IPS-18a (cell line): Measurements from ENCODE around the gene SHISA9.

ENCODE experiments used
- H3K27ac ChIP-seq: one replicate; pipeline ENCODE4 v1.5.1; 2013; ENCODE audit warnings: low read length
- H3K27me3 ChIP-seq: one replicate; pipeline ENCODE4 v1.6.1; 2013; ENCODE audit warnings: mild to moderate bottlenecking, low read length; ENCODE audit not compliant: control insufficient read depth, insufficient read depth
- H3K36me3 ChIP-seq: one replicate; pipeline ENCODE4 v1.6.1; 2013; ENCODE audit warnings: low read depth, low read length; ENCODE audit not compliant: control insufficient read depth
- H3K4me1 ChIP-seq: one replicate; pipeline ENCODE4 v1.6.1; 2013; ENCODE audit warnings: low read depth, low read length; ENCODE audit not compliant: control insufficient read depth
- H3K4me3 ChIP-seq: one replicate; pipeline ENCODE4 v1.5.1; 2013; ENCODE audit warnings: low read length
- H3K9ac ChIP-seq: one replicate; pipeline ENCODE4 v1.6.1; 2013; ENCODE audit warnings: mild to moderate bottlenecking, low read length, moderate library complexity
- H3K9me3 ChIP-seq: one replicate; pipeline ENCODE4 v1.6.1; 2013; ENCODE audit warnings: low read depth, low read length; ENCODE audit not compliant: control insufficient read depth

SHISA9 gene

DNA sequence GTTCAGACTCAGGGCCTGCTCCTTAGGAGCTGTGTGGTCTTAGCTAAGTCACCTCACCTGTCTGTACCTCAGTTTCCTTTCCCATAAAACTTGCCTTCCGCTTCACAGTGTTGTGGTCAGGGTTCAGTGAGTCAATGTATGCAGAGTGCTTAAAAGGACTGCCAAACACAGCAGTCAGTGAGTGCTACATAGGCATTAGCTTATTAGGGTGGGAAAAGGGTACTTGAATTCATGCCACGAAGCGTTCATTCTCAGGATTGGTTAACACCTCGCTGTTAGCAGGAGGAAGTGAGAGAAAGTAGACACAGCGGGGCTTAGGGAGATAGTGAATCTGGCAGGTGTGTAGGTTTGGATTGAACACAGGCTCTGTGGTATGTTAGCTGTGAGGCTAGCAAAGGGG is 155.2 kb downstream of the SHISA9 start:
- H3K9me3 ChIP-seq, result no peaks in the 10 kb centered on the region
- no peaks in the 10 kb centered on the region for H3K27me3 ChIP-seq
- no peaks in the 10 kb centered on the region for H3K36me3 ChIP-seq
- no peak overlapping the region for H3K4me3 ChIP-seq
- H3K9ac ChIP-seq, result no peak overlapping the region
- H3K4me1 ChIP-seq, result no peaks in the 10 kb centered on the region
- H3K27ac ChIP-seq, result no peak overlapping the region

- H3K4me3 ChIP-seq, result no peak overlapping the region
- no peaks in the 10 kb centered on the region for H3K27me3 ChIP-seq
- H3K27ac ChIP-seq, result no peak overlapping the region
- H3K4me1 ChIP-seq, result no peaks in the 10 kb centered on the region
- no peaks in the 10 kb centered on the region for H3K36me3 ChIP-seq
- no peak overlapping the region for H3K9ac ChIP-seq
- no peaks in the 10 kb centered on the region for H3K9me3 ChIP-seq
Measured at GRCh38 chr16:13060932-13061331, 159.5 kb downstream of the SHISA9 start.

DNA sequence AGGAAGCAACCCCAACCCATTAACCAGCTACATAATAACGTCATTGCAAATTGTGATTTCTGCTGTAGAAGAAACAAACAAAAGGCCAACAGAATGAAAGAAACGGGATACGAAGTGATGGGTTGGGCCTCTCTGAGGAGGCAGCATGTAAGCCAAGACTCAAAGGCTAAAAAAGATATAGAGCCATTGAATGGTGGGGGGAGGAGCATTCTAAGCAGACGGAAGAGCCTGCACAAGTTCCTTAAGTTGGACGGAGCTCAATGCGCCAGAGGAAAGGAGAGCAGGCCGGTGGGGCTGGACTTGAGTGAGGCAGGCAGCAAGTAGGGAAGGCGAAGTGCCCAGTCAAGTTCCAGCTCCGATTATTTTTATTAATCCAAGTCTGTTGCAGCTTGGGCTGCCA is 160.3 kb downstream of the SHISA9 start:
- no peaks in the 10 kb centered on the region for H3K36me3 ChIP-seq
- H3K9me3 ChIP-seq, result no peaks in the 10 kb centered on the region
- H3K4me3 ChIP-seq, result no peak overlapping the region
- H3K9ac ChIP-seq, result no peak overlapping the region
- H3K27ac ChIP-seq, result no peak overlapping the region
- no peaks in the 10 kb centered on the region for H3K27me3 ChIP-seq
- no peaks in the 10 kb centered on the region for H3K4me1 ChIP-seq

DNA sequence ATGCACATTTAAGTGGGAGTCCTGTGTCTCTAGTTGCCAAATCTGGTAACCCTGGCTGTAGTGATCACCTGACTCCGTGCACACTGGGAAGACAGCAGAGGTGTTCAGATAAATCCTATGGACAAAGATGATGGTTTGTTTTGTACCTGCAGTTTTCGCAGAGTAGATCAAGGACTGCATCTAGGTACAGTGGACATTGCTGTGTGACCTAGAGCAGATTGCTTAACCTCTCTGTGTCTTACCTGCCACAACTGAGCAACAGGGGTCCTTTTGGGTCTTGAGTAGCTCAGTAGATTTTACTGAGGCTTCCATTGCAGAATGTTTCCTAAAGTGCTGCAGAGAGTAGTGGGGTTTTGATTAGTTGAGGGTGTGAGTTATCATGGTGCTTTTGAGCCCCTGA is 160.8 kb downstream of the SHISA9 start:
- Histone ChIP-seq H3K4me1 (no peaks in the 10 kb centered on the region), H3K9ac (no peak overlapping the region), H3K4me3 (no peak overlapping the region), H3K36me3 (no peaks in the 10 kb centered on the region), H3K27ac (no peak overlapping the region), H3K9me3 (no peaks in the 10 kb centered on the region), H3K27me3 (no peaks in the 10 kb centered on the region)

DNA sequence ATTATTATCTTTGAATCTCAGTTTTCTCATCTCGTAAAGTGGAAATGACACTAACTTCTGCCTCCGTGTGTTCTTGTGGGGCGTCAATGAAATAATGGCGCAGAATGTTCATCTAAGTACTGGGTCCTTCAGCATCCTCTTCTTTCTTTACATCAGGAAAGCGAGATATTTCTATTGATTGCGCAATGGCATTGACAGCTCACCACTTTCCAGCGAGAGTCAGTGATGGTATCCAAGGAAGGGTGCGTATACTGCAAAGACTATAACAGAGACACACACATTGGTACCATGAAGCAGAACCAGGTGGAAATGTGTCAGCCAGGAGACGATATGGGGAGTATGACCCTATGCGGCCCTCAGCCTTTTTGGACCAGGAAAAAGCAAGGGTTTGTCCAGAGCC is 162.1 kb downstream of the SHISA9 start:
- Histone ChIP-seq H3K36me3 (no peaks in the 10 kb centered on the region), H3K27me3 (no peaks in the 10 kb centered on the region), H3K9me3 (no peaks in the 10 kb centered on the region), H3K9ac (no peak overlapping the region), H3K27ac (no peak overlapping the region), H3K4me1 (no peaks in the 10 kb centered on the region), H3K4me3 (no peak overlapping the region)

- H3K36me3 ChIP-seq, result no peaks in the 10 kb centered on the region
- H3K4me3 ChIP-seq, result no peak overlapping the region
- no peak overlapping the region for H3K27ac ChIP-seq
- H3K9me3 ChIP-seq, result no peaks in the 10 kb centered on the region
- peaks cover 6% of the 10 kb centered on the region for H3K4me1 ChIP-seq
- no peaks in the 10 kb centered on the region for H3K27me3 ChIP-seq
- H3K9ac ChIP-seq, result no peak overlapping the region
Measured at GRCh38 chr16:13064821-13065220, 163.4 kb downstream of the SHISA9 start.

GRCh38 chr16:13067648-13068047 is 166.2 kb downstream of the SHISA9 start:
- H3K27me3 ChIP-seq, result no peaks in the 10 kb centered on the region
- H3K4me1 ChIP-seq, result peaks cover 20% of the 10 kb centered on the region
- H3K9ac ChIP-seq, result no peak overlapping the region
- H3K27ac ChIP-seq, result no peak overlapping the region
- no peak overlapping the region for H3K4me3 ChIP-seq
- H3K36me3 ChIP-seq, result no peaks in the 10 kb centered on the region
- H3K9me3 ChIP-seq, result no peaks in the 10 kb centered on the region

DNA sequence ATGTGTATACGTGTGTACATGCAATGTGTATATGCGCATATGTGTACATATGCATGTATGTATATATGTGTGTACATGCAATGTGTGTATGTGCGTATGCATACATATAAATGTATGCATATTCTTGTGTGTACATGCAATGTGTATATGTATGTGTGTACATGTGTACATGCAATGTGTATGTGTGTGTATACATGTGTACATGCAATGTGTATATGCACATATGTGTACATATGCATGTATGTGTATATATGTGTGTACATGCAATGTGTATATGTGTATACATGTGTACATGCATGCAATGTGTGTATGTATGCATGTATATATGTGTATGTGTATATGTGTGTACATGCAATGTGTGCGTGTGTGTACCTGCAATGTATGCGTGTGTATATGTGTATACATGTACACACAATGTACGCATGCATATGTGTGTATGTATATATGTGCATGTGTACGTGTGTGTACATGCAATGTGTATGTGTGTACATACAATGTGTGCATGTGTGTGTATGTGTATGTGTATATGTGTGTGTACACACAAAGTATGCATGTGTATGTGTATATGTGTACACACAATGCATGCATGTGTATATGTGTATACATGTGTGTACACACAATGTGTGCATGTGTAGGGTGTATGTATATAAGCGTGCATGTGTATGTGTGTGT is 167.7 kb downstream of the SHISA9 start:
- no peaks in the 10 kb centered on the region for H3K36me3 ChIP-seq
- H3K27ac ChIP-seq, result peak overlapping the region; percentile 32
- no peak overlapping the region for H3K4me3 ChIP-seq
- H3K9ac ChIP-seq, result no peak overlapping the region
- H3K27me3 ChIP-seq, result no peaks in the 10 kb centered on the region
- no peaks in the 10 kb centered on the region for H3K9me3 ChIP-seq
- peaks cover 20% of the 10 kb centered on the region for H3K4me1 ChIP-seq

DNA sequence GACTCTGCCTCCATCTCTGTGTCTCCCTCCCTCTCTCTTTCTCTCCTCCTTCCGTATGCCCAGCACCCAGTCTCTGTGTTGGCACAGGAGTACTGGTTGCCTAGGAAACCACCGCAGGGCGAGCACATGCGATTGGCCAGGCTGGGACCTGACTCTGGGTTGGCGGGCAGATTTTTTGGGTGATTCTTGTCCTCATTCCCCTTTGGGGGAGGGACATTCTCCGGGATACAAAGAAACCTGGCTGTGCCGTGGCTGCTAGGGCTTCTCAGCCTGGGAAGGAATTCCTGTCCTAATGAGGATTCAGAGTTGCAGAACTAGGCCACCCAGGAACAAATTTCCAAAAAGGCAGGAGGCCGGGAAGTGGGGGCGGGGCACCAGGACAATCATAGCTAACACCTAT is 168.9 kb downstream of the SHISA9 start:
- no peaks in the 10 kb centered on the region for H3K9me3 ChIP-seq
- no peaks in the 10 kb centered on the region for H3K36me3 ChIP-seq
- H3K4me1 ChIP-seq, result peaks cover 23% of the 10 kb centered on the region
- H3K27me3 ChIP-seq, result no peaks in the 10 kb centered on the region
- H3K4me3 ChIP-seq, result peak overlapping the region; percentile 26
- peak overlapping the region; percentile 50 for H3K9ac ChIP-seq
- peak overlapping the region; percentile 88 for H3K27ac ChIP-seq

- Histone ChIP-seq H3K27ac (no peak overlapping the region), H3K4me3 (no peak overlapping the region), H3K27me3 (no peaks in the 10 kb centered on the region), H3K9me3 (no peaks in the 10 kb centered on the region), H3K4me1 (peaks cover 10% of the 10 kb centered on the region), H3K36me3 (no peaks in the 10 kb centered on the region), H3K9ac (no peak overlapping the region)
Measured at GRCh38 chr16:13076878-13077277, 175.5 kb downstream of the SHISA9 start.

DNA sequence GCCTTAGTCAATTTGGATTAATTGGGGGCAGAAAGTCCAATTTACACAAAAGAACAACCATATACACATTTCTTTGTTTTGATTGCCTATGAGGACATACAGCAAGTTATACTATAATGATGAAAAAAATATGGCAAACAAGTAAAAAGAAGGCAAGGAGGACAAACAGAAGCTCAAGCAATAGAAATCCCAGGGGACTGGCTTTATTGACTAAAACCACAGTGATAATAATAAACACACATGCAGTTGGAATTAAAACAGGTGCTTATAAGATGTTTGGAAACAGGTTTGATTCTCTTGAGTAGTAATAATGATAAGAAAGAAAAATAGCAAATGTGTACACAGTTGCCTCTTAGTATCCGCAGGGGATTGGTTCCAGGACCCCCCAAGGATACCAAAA is 176.4 kb downstream of the SHISA9 start:
- H3K27ac ChIP-seq, result no peak overlapping the region
- H3K4me3 ChIP-seq, result no peak overlapping the region
- no peaks in the 10 kb centered on the region for H3K36me3 ChIP-seq
- H3K9me3 ChIP-seq, result no peaks in the 10 kb centered on the region
- H3K27me3 ChIP-seq, result no peaks in the 10 kb centered on the region
- H3K4me1 ChIP-seq, result peaks cover 10% of the 10 kb centered on the region
- H3K9ac ChIP-seq, result no peak overlapping the region

- Histone ChIP-seq H3K4me1 (peaks cover 7% of the 10 kb centered on the region), H3K9ac (no peak overlapping the region), H3K27me3 (no peaks in the 10 kb centered on the region), H3K9me3 (no peaks in the 10 kb centered on the region), H3K27ac (no peak overlapping the region), H3K36me3 (no peaks in the 10 kb centered on the region), H3K4me3 (no peak overlapping the region)
Measured at GRCh38 chr16:13080531-13080930, 179.1 kb downstream of the SHISA9 start.
